Uterus (tissue), 2 donors: ENCODE measurements around the gene AKT1.

Experiments
- CTCF ChIP-seq, 4 experiments: fragments of 200-600 bp in 2 of 4; fragments of 450-650 bp in 2 of 4; sonication (generic) in 2 of 4; IDR thresholded peaks; one replicate each; pipeline ENCODE4 v1.5.1; 2016 to 2019; ENCODE audit warnings: antibody characterized with exemption in 4 of 4, mild to moderate bottlenecking in 2 of 4, moderate library complexity in 1 of 4
- POLR2A ChIP-seq, 2 donors: fragments of 450-650 bp; IDR thresholded peaks; one replicate each; pipeline ENCODE4 v1.6.1; 2016; ENCODE audit warnings: antibody characterized with exemption in 2 of 2, mild to moderate bottlenecking in 1 of 2, moderate library complexity in 1 of 2

GRCh38 chr14:104800015-104800770, 4.6 kb upstream of the AKT1 start:
- peak in 3 of 4 experiments; percentile 5 to 59 (median 50) for TF ChIP-seq CTCF (IDR thresholded peaks at IDR 0.05)
- TF ChIP-seq POLR2A (IDR thresholded peaks at IDR 0.05) = peak; percentile 24 to 56
